NK-92 treated with Interleukin-12 subunit alpha and Interleukin-12 subunit beta, amount 100 ng/mL, for 24 hours (cell line): Measurements from ENCODE around the gene VTCN1.
"Not testable (repeated sequence)": the region's sequence is repeated elsewhere in the genome, so short reads cannot be mapped to it uniquely, and the experiment has no call there.

Source experiments
- DNase-seq: peaks from one replicate; lab custom pipeline; 2025; lab: John Stamatoyannopoulos, UW

The VTCN1 gene

GRCh38 chr1:117166076-117166475, 44.7 kb downstream of the VTCN1 start:
- DNase-seq: no peak

- no peak for DNase-seq
These were observed 46.5 kb downstream of the VTCN1 start for GRCh38 chr1:117164209-117164608.

GRCh38 chr1:117162816-117163215, 47.9 kb downstream of the VTCN1 start:
- DNase-seq: no peak

GRCh38 chr1:117161887-117162286, 48.8 kb downstream of the VTCN1 start:
- DNase-seq: no peak

GRCh38 chr1:117151305-117151704, 59.4 kb downstream of the VTCN1 start:
- not testable (repeated sequence) for DNase-seq

- no peak for DNase-seq
These were observed 60.4 kb downstream of the VTCN1 start for GRCh38 chr1:117150316-117150715.

GRCh38 chr1:117147856-117148588, 62.7 kb downstream of the VTCN1 start:
- DNase-seq: no peak

- DNase-seq: no peak
These were observed 63.3 kb downstream of the VTCN1 start for GRCh38 chr1:117147341-117147831.

GRCh38 chr1:117146575-117147340, 64.0 kb downstream of the VTCN1 start:
- no peak for DNase-seq

- DNase-seq: no peak
These were observed 64.7 kb downstream of the VTCN1 start for GRCh38 chr1:117146072-117146471.

- DNase-seq: no peak
These were observed 66.9 kb downstream of the VTCN1 start for GRCh38 chr1:117143871-117144270.

- no peak for DNase-seq
These were observed 67.6 kb downstream of the VTCN1 start for GRCh38 chr1:117143172-117143571.

GRCh38 chr1:117142200-117142599, 68.5 kb downstream of the VTCN1 start:
- DNase-seq: no peak

- DNase-seq: no peak
These were observed 72.2 kb downstream of the VTCN1 start for GRCh38 chr1:117138561-117138960.

GRCh38 chr1:117138106-117138505, 72.6 kb downstream of the VTCN1 start:
- no peak for DNase-seq

GRCh38 chr1:117137281-117137855, 73.4 kb downstream of the VTCN1 start:
- DNase-seq: no peak

GRCh38 chr1:117136749-117137148, 74.0 kb downstream of the VTCN1 start:
- no peak for DNase-seq

GRCh38 chr1:117135329-117135728, 75.4 kb downstream of the VTCN1 start:
- DNase-seq: no peak

GRCh38 chr1:117130526-117130925, 80.2 kb downstream of the VTCN1 start:
- no peak for DNase-seq

GRCh38 chr1:117128323-117129079, 82.2 kb downstream of the VTCN1 start:
- no peak for DNase-seq

- DNase-seq: no peak
These were observed 82.9 kb downstream of the VTCN1 start for GRCh38 chr1:117127795-117128194.

- no peak for DNase-seq
These were observed 86.1 kb downstream of the VTCN1 start for GRCh38 chr1:117124661-117125060.
